Measurements from ENCODE around the gene C10orf71. TPM values are rescaled to one million over a fixed set of nuclear protein-coding genes. Genes with fewer than 3 reads are reported as not detected.

C10orf71 gene
- total and polyA plus RNA-seq, 2 of the 8 experiments (the other 6 are each of a cell fraction or from before 2014, with no cell fraction given), result not detected

GRCh38 chr10:49318755-49319154 lies 19.8 kb downstream of the C10orf71 start:
- Histone ChIP-seq H3K14ac (ENCODE audit: insufficient read length) (no peak overlapping the region), H3K36me3 (ENCODE audit: control insufficient read depth in 2 of 4, insufficient read depth in 4 of 4, low read length in 3 of 4) (no peaks in the 10 kb centered on the region), H4K5ac (ENCODE audit: insufficient read length, low read depth, low read length) (no peak overlapping the region), H4K8ac (ENCODE audit: extremely low read depth, insufficient read depth, low read length) (no peak overlapping the region), H3K79me1 (ENCODE audit: low read depth, low read length) (no peaks in the 10 kb centered on the region), H4K20me1 (replicated peaks in 1 of 2; ENCODE audit: control insufficient read depth in 1 of 2, insufficient read depth in 2 of 2, low read length in 2 of 2) (no peaks in the 10 kb centered on the region), H3K23me2 (ENCODE audit: low read depth, low read length) (no peaks in the 10 kb centered on the region), H3K23ac (ENCODE audit: insufficient read length) (no peak overlapping the region), H2AK5ac (ENCODE audit: low read depth, low read length) (no peak overlapping the region), H3K4ac (replicated peaks; ENCODE audit: insufficient read length, low read depth, low read length) (no peak overlapping the region), H2BK12ac (ENCODE audit: low read depth, low read length) (no peak overlapping the region), H2BK5ac (ENCODE audit: low read depth, low read length) (no peak overlapping the region), H3K9ac (replicated peaks in 1 of 4; ENCODE audit: extremely low read depth in 1 of 4, low read depth in 3 of 4, low read length in 3 of 4) (no peak overlapping the region), H2BK15ac (ENCODE audit: low read length) (no peak overlapping the region), H3K9me3 (ENCODE audit: insufficient read depth in 2 of 2, low read depth in 1 of 2, low read length in 1 of 2) (no peaks in the 10 kb centered on the region), H3K4me2 (ENCODE audit: insufficient read depth in 1 of 2, low read depth in 2 of 2, low read length in 2 of 2) (no peak overlapping the region), H3K27ac (ENCODE audit: low read depth, low read length) (no peak overlapping the region), H3K27me3 (replicated peaks in 1 of 4; ENCODE audit: control insufficient read depth in 3 of 4, extremely low read depth in 1 of 4, insufficient read depth in 3 of 4, low read length in 3 of 4) (no peaks in the 10 kb centered on the region), H2AFZ (ENCODE audit: low read length) (no peak overlapping the region), H3K79me2 (ENCODE audit: control insufficient read depth in 1 of 2, insufficient read depth in 2 of 2, low read length in 2 of 2) (no peaks in the 10 kb centered on the region), H3K56ac (replicated peaks; ENCODE audit: insufficient read length, low read depth, low read length) (no peak overlapping the region), H2BK20ac (ENCODE audit: low read length) (no peak overlapping the region), H3K4me1 (replicated peaks in 1 of 4; ENCODE audit: control insufficient read depth in 3 of 4, insufficient read depth in 4 of 4, low read length in 3 of 4) (no peaks in the 10 kb centered on the region), H2BK120ac (replicated peaks; ENCODE audit: low read depth, low read length) (no peak overlapping the region), H3K18ac (ENCODE audit: extremely low read depth, low read length) (no peak overlapping the region), H3K4me3 (ENCODE audit: extremely low read depth in 1 of 4, insufficient read depth in 2 of 4, low read depth in 3 of 4, low read length in 4 of 4) (no peak overlapping the region), H4K91ac (replicated peaks; ENCODE audit: insufficient read length, low read length) (no peak overlapping the region)
- CTCF ChIA-PET (ENCODE audit: partially characterized antibody), result interaction anchor here (0.9 to 2.5 kb wide), 2 partner anchors 12 to 90 kb away, joined by 3 to 6 read pairs; no protein-coding TSS in a partner anchor
- DNase-seq (ENCODE audit: low read depth in 1 of 2, low spot score in 2 of 2) (no peak), FAIRE-seq (no peak)
- POLR2A ChIA-PET (ENCODE audit: partially characterized antibody), result no interaction called here
- TF ChIP-seq RNF2 (IDR thresholded peaks at IDR 0.05; ENCODE audit: borderline replicate concordance, low read depth, low read length, missing control alignments, poor library complexity, severe bottlenecking) (no peak), FOSL1 (IDR thresholded peaks at IDR 0.05; ENCODE audit: insufficient read depth, low read depth, low read length) (no peak), ATF2 (IDR thresholded peaks at IDR 0.05; ENCODE audit: low read length) (no peak), PHF8 (conservative IDR thresholded peaks at IDR 0.05; ENCODE audit: low read depth, low read length) (no peak), TEAD4 (IDR thresholded peaks at IDR 0.05; ENCODE audit: low read depth, low read length) (no peak), BCL11A (IDR thresholded peaks at IDR 0.05; ENCODE audit: low read depth in 2 of 2, low read length in 2 of 2) (no peak), BACH1 (IDR thresholded peaks at IDR 0.05; ENCODE audit: low read length) (no peak), E2F6 (IDR thresholded peaks at IDR 0.05) (no peak), JUND (IDR thresholded peaks at IDR 0.05; ENCODE audit: low read length) (no peak), CEBPB (IDR thresholded peaks at IDR 0.05; ENCODE audit: low read depth, low read length) (no peak), KDM4A (IDR thresholded peaks at IDR 0.05; ENCODE audit: low read depth, low read length, severe bottlenecking) (no peak), MAFK (IDR thresholded peaks at IDR 0.05; ENCODE audit: low read depth, low read length) (no peak)
- TF ChIP-seq, protein P1, sequence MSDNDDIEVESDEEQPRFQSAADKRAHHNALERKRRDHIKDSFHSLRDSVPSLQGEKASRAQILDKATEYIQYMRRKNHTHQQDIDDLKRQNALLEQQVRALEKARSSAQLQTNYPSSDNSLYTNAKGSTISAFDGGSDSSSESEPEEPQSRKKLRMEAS (IDR thresholded peaks at IDR 0.05), result no peak
